GM19455 (cell line): Measurements from ENCODE around the gene RNF152.

Experiments used
- ATAC-seq: cut with Tn5 transposase; IDR thresholded peaks from one replicate; pipeline ENCODE4 v1.9.1; 2021; ENCODE audit not compliant: unreplicated experiment

RNF152 gene

GRCh38 chr18:61854578-61855448 is 38.0 kb downstream of the RNF152 start:
- no peak for ATAC-seq

GRCh38 chr18:61853855-61854254 is 39.0 kb downstream of the RNF152 start:
- ATAC-seq = no peak

- no peak for ATAC-seq
Measured at GRCh38 chr18:61852496-61852895, 40.3 kb downstream of the RNF152 start.

- ATAC-seq = no peak
Measured at GRCh38 chr18:61851940-61852451, 40.8 kb downstream of the RNF152 start.

- no peak for ATAC-seq
Measured at GRCh38 chr18:61851279-61851678, 41.5 kb downstream of the RNF152 start.

GRCh38 chr18:61850756-61851155 is 42.1 kb downstream of the RNF152 start:
- no peak for ATAC-seq

- ATAC-seq = no peak
Measured at GRCh38 chr18:61847164-61847791, 45.5 kb downstream of the RNF152 start.

GRCh38 chr18:61845197-61845596 is 47.6 kb downstream of the RNF152 start:
- no peak for ATAC-seq

GRCh38 chr18:61844726-61845125 is 48.1 kb downstream of the RNF152 start:
- no peak for ATAC-seq

- no peak for ATAC-seq
Measured at GRCh38 chr18:61842146-61842545, 50.7 kb downstream of the RNF152 start.

GRCh38 chr18:61841706-61842105 is 51.1 kb downstream of the RNF152 start:
- no peak for ATAC-seq

- ATAC-seq = no peak
Measured at GRCh38 chr18:61840324-61840723, 52.5 kb downstream of the RNF152 start.

- ATAC-seq = no peak
Measured at GRCh38 chr18:61838521-61838920, 54.3 kb downstream of the RNF152 start.

- ATAC-seq = no peak
Measured at GRCh38 chr18:61833978-61834377, 58.8 kb downstream of the RNF152 start.

- ATAC-seq = no peak
Measured at GRCh38 chr18:61833387-61833786, 59.4 kb downstream of the RNF152 start.

GRCh38 chr18:61832858-61833257 is 59.9 kb downstream of the RNF152 start:
- ATAC-seq = no peak

GRCh38 chr18:61831071-61831470 is 61.7 kb downstream of the RNF152 start:
- ATAC-seq = no peak

- no peak for ATAC-seq
Measured at GRCh38 chr18:61829108-61829507, 63.7 kb downstream of the RNF152 start.

- no peak for ATAC-seq
Measured at GRCh38 chr18:61827591-61827990, 65.2 kb downstream of the RNF152 start.

GRCh38 chr18:61825386-61825785 is 67.4 kb downstream of the RNF152 start:
- no peak for ATAC-seq

GRCh38 chr18:61824733-61825363 is 68.0 kb downstream of the RNF152 start:
- ATAC-seq = no peak

- ATAC-seq = no peak
Measured at GRCh38 chr18:61823595-61823994, 69.2 kb downstream of the RNF152 start.
